IMR-90 (cell line): ENCODE measurements around the gene PNPLA5.

Source experiments
- MXI1 ChIP-seq: IDR thresholded peaks from 2 replicates; pipeline ENCODE4 v1.6.1; 2012; ENCODE audit warnings: low read depth, mild to moderate bottlenecking, low read length, moderate library complexity, borderline replicate concordance
- POLR2A ChIP-seq: IDR thresholded peaks from 2 replicates; pipeline ENCODE4 v1.6.1; 2012; ENCODE audit warnings: mild to moderate bottlenecking, low read depth, low read length
- TF ChIP-seq, protein P1 (sequence below): conservative IDR thresholded peaks from 2 replicates; pipeline ENCODE4 v1.5.1; 2012; ENCODE audit warnings: mild to moderate bottlenecking, low read depth, low read length, improper control_type of control experiment

DNA sequence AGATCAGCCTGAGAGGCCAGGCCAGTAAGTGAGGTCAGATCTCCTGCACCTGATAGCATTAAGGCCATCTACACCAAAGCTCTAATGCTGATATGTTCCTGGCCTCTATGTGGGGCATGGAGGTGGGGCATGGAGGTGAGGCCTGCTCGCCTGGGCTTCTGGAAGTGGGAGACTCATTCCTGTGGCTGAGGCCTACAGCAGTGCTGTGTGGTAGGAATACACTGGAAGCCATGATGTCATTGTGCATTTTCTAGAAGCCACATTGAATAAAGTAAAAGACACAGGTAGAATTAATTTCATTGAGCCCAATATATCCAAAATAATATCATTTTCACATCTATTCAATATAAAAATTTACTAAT is 34.5 kb upstream of the PNPLA5 start:
- TF ChIP-seq MXI1 = no peak
- TF ChIP-seq, protein P1, sequence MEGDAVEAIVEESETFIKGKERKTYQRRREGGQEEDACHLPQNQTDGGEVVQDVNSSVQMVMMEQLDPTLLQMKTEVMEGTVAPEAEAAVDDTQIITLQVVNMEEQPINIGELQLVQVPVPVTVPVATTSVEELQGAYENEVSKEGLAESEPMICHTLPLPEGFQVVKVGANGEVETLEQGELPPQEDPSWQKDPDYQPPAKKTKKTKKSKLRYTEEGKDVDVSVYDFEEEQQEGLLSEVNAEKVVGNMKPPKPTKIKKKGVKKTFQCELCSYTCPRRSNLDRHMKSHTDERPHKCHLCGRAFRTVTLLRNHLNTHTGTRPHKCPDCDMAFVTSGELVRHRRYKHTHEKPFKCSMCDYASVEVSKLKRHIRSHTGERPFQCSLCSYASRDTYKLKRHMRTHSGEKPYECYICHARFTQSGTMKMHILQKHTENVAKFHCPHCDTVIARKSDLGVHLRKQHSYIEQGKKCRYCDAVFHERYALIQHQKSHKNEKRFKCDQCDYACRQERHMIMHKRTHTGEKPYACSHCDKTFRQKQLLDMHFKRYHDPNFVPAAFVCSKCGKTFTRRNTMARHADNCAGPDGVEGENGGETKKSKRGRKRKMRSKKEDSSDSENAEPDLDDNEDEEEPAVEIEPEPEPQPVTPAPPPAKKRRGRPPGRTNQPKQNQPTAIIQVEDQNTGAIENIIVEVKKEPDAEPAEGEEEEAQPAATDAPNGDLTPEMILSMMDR = no peak
- no peak for TF ChIP-seq POLR2A
